ENCODE data around the gene POU2AF2. TPM values are rescaled to one million over a fixed set of nuclear protein-coding genes. Genes with fewer than 3 reads are reported as not detected.
A peak's percentile ranks its signal among the peaks of the same experiment; 100 is the strongest.

The POU2AF2 gene
- total and polyA plus RNA-seq, 3 donors from 2014 or later, result 2.5 to 7.9 (median 5.2) TPM

- H3K27me3 ChIP-seq, result no peaks in the 10 kb centered on the region
- H3K4me1 ChIP-seq, result peaks cover 28% of the 10 kb centered on the region
- TF ChIP-seq CTCF (IDR thresholded peaks at IDR 0.05) (no peak), POLR2A (IDR thresholded peaks at IDR 0.05) (no peak)
- no peaks in the 10 kb centered on the region for H3K9me3 ChIP-seq
- H3K4me3 ChIP-seq, result no peak overlapping the region
- peak; percentile 82 for DNase-seq
- no peaks in the 10 kb centered on the region for H3K36me3 ChIP-seq (ENCODE audit: low read depth, missing control alignments)
- intact Hi-C loops (cut with DNase I; ENCODE audit: low total_unique reads), result no loop called here
- 50 to 52% methylated on average over 7 of the region's 7 CpGs for WGBS, 2 donors
- H3K27ac ChIP-seq, result peak overlapping the region in 1 of 2 donors; percentile 33
Observed at GRCh38 chr11:111329306-111330204, 84.0 kb downstream of the POU2AF2 start.

GRCh38 chr11:111330234-111330893 lies 84.8 kb downstream of the POU2AF2 start:
- no peak for DNase-seq
- intact Hi-C loops (cut with DNase I; ENCODE audit: low total_unique reads), result no loop called here
- WGBS, 2 donors, result 64 to 72% methylated on average over 2 of the region's 2 CpGs
- Histone ChIP-seq H3K4me1 (peaks cover 32% of the 10 kb centered on the region), H3K27me3 (no peaks in the 10 kb centered on the region), H3K36me3 (ENCODE audit: low read depth, missing control alignments) (no peaks in the 10 kb centered on the region), H3K4me3 (no peak overlapping the region), H3K9me3 (no peaks in the 10 kb centered on the region), H3K27ac (peak overlapping the region in 1 of 2 donors; percentile 33)
- no peak for TF ChIP-seq CTCF (IDR thresholded peaks at IDR 0.05)
- no peak for TF ChIP-seq POLR2A (IDR thresholded peaks at IDR 0.05)

- no peak for TF ChIP-seq POLR2A (IDR thresholded peaks at IDR 0.05)
- Histone ChIP-seq H3K4me3 (no peak overlapping the region), H3K4me1 (peaks cover 34% of the 10 kb centered on the region), H3K27ac (peak overlapping the region in 1 of 2 donors; percentile 15), H3K36me3 (ENCODE audit: low read depth, missing control alignments) (no peaks in the 10 kb centered on the region), H3K27me3 (no peaks in the 10 kb centered on the region), H3K9me3 (no peaks in the 10 kb centered on the region)
- 45 to 68% methylated on average over 3 to 4 of the region's 4 CpGs for WGBS, 2 donors
- no peak for DNase-seq
- intact Hi-C loops (cut with DNase I; ENCODE audit: low total_unique reads), result no loop called here
Observed at GRCh38 chr11:111331711-111332479, 86.4 kb downstream of the POU2AF2 start.

GRCh38 chr11:111334532-111335502 lies 89.3 kb downstream of the POU2AF2 start:
- Histone ChIP-seq H3K9me3 (no peaks in the 10 kb centered on the region), H3K36me3 (ENCODE audit: low read depth, missing control alignments) (no peaks in the 10 kb centered on the region), H3K27me3 (no peaks in the 10 kb centered on the region), H3K27ac (no peak overlapping the region), H3K4me1 (peaks cover 30% of the 10 kb centered on the region), H3K4me3 (no peak overlapping the region)
- 69 to 70% methylated on average over 9 of the region's 9 CpGs for WGBS, 2 donors
- DNase-seq, result no peak
- intact Hi-C loops (cut with DNase I; ENCODE audit: low total_unique reads), result no loop called here
- no peak for TF ChIP-seq POLR2A (IDR thresholded peaks at IDR 0.05)
- no peak for TF ChIP-seq CTCF (IDR thresholded peaks at IDR 0.05)

All from testis (tissue), 3 donors.